ENCODE data around the gene PEMT.

The PEMT gene

GRCh38 chr17:17513626-17514025 lies 77.9 kb downstream of the PEMT start:
- DNase-seq = no peak

GRCh38 chr17:17512866-17513265 lies 78.6 kb downstream of the PEMT start:
- no peak for DNase-seq

DNA sequence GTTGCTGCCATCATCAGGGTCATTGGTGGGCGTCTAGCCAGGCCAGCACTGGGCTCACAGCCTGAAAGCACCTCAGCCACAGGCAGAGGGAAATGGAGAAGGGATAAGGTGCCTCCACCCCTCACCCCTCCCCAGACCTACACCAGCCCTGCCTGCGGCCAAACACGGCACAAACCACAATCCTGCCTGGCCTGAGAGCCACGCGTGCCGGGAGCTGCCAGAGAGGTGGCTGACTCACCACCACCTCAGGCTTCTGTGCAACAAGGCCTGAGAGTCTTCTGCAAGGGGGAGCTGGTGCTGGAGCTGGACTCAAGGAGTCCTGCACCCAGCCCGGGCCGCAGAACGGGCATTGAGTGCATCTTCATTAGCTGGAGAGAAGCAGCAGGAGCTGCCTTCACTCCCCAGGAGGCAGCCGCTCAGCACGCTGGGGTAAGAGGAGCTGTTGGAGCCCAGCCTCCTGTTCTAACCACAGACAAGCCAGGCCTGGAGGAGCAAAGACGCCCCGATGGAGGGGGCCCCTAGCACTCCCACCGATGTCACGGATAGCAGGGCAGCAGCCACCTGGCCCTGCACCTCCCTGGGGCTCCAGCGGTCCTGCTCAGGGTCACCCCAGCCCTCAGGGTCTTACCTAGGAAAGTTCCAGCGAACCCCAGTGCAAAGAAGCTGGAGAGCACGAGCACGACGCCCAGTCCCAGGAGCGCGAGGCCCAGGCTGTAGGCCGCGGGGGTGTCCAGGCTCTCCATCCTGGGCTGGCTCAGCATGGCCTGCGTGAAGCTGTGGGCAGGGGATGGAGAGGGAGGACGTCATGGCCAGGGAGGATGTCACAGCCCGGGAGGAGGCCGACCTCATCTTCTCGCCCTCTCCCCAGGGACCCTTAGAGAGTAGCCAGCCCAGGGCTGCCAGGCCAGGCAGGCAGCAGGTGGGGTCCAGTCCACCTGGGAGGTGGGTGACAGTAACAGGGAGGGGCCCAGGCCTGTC lies 79.3 kb downstream of the PEMT start:
- peak; percentile 84 for DNase-seq

DNA sequence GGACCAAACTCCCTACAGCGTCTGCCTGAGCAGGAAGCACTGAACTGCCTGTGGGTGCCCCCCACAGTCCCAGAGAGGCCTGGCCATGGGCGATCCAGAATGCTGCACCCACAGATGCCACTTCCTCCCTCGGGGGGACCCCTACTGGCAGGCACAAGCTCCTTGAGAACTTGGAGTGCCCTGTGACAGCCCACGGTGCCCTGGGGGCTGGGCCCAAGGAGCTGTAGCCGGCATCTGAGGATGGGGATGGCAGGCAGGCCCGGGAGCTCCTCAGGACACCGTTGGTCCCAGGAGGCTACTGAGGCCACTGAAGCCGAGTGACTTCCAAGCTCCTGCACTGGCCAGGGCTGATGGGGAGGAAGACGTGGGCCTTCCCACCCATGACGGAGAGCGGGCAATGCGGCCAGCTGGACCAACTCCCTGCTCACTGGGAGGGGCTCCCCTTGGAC lies 80.2 kb downstream of the PEMT start:
- no peak for DNase-seq

DNA sequence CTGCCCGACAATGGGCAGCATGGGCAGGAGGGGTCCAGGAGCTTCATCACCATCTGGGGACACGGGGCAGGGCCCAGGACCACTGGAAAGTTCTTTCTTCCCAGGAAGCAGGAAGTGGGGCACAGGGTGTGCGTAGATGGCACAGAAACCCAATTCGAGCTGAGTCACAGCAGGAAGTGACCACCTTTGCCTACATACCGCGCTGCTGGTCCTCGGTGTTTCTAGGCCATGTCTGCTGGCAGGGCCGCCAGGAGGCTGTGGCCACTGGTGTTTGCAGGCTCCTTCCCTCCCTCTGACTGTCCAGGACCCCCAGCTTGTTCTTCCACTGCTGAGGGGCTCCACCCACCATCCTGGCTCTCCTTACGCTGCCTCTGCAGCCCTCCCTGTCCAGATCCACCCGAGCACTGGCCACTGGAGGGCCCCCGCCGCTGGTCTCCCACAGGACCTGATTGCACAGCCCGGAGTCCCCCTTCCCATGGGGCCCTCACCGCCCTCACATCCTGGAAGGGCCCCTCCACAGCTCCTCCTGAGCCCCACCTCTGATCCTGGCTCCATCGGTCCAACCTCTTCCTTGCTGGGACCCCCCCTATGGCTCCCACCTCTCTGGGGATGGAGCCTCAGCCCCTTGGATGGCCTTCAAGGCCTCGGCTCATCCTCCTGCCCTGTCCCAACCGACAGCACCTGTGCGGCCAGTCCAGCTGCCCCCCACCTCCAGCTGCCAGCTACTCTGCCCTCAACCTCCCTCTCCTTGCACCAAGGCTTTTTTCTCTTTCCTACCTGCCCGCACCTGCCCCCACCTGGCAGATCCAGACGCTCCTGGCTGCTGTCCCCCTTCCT lies 80.8 kb downstream of the PEMT start:
- DNase-seq = no peak

GRCh38 chr17:17509601-17510425 lies 81.7 kb downstream of the PEMT start:
- no peak for DNase-seq

DNA sequence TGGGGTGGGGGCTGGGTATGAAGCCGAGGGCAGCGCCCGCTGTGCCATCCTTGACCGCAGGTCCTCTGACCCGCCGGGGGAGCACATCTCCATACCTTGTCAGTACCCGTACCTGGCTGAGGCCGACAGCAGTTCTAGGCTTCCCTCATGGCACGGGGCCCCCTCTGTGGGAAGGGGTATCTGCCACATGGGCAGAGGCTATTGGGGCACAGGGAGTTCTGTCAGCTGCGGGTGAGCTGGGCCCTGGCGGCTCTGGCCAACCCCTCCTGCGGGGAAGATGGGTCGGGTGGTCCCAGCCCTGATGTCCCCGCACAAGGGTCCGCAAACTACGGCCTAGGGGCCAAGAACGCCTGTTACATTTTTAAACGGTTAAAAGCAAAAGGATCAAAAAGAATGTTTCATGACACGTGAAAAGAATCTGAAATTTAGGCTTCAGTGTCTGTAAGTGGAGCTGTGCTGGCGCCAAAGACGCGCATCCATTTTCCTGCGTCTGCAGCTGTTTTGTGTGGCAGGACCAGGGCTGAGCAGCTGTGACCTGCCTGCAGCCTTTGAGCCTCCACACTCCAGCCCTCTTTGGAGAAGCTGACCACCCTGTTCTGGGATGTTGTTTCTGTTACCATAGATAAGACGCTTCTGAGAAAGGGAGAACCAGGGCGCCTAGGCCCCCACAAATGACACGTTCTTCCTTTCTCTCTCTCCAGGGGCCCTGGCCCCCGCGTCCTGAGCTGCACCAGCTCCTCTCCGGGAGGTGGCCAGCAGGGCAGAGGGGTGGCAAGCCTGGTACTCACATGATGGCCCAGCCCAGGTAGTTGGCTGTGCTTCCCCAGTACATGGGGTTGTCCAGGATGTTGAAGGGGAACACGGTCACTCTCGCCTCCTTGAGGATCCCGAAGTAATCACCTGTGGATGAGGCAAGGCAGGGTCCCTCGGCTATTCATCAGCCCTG lies 82.6 kb downstream of the PEMT start:
- no peak for DNase-seq

DNA sequence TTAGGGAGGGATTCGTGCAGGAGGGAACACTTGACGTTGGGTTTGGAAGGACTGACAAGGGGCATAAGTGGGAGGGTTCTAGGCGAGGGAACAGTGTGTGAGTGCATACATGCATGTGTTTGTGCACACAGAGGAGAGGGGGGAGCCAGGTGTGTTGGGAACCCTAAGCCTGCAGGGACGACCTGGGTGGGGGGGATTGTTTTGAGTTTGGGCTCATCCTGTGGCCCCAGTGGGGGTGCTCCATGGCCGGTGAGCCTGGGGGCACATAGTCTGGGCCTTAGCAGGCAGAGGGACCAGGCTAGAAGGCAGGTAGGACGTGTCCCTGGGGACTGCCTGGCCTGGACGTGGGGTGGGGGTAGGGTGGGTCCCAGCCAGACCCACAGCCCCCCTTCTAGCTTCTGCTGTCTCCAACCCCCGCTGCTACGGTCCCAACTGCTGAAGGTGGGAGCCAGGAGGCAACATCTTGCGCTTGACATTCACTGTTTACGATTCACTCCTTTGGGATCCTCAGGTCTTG lies 83.4 kb downstream of the PEMT start:
- no peak for DNase-seq

DNA sequence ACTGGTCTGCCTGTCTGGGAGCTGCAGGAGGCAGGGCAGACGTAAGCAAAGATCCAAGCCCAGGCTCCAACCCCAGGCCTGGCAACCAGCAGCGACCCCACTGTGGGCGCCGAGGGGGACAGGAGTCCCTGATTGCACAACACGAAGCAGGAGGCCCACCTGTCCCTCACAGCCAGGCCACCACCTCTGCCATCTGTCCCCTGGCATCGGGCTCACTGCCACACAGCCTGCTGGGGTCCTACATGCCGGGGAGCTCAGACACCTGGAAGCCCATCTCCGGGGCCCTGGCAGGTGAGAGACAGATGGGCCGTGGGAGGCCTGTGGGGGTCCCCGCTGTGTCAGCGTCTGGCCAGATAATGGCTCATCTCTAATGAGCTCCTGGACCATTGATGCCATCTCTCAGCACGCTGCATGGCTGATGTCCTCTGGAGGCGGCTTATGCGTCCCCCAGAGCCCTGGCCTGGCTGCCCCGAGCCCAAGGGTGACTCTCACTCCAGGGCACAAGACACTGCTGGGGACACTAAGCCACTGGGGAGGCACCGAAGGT lies 84.0 kb downstream of the PEMT start:
- DNase-seq = no peak

GRCh38 chr17:17506893-17507464 lies 84.5 kb downstream of the PEMT start:
- no peak for DNase-seq

GRCh38 chr17:17506181-17506741 lies 85.2 kb downstream of the PEMT start:
- DNase-seq = no peak

DNA sequence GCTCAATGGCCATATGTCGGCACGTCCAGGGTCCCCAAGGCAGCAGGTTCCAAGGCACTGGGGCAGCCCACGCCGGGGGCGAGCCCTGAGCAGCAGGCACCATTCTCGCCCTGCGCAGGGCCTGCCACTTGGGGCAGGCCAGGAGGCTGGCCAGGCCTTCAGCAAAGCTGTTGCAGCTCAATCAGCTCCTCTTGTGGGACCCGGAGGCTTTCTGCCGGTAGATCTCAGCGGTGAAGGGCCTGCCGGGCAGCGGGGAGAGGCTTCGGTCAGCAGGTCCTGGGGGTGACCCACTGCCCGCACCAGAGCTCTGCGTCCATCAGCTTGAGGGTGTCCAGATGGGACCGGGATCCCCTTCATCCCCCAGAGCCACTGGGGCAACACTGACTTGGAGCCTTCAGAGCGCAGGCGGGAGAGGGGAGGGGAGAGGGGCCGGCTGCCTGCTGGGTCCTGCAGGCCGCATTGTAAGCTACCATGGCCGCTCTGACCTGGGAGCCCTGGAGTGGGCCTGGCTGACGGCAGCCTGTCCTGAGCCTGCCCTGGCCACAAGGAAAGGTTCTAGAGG lies 85.8 kb downstream of the PEMT start:
- DNase-seq = no peak

DNA sequence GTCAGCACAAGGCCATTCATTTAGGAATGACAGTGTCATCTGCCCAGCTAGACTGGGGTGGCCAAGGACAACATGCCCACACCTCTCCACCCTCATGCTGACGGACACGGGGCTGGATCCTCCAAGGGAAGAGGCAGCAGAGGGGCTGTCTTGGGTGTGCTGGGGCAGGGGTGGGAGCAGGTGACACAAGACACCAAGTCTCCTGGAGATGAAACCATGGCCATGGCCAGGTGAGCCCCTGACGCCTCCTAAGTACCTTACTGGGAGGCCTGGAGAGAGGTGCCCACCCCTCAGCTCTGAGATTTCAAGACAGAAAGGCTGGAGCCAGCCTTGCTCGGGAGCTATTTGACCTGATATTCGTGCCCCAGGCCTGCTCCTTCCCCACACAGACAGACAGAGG lies 86.4 kb downstream of the PEMT start:
- DNase-seq = no peak

GRCh38 chr17:17504341-17505140 lies 87.0 kb downstream of the PEMT start:
- DNase-seq = no peak

GRCh38 chr17:17503566-17504130 lies 87.9 kb downstream of the PEMT start:
- no peak for DNase-seq

DNA sequence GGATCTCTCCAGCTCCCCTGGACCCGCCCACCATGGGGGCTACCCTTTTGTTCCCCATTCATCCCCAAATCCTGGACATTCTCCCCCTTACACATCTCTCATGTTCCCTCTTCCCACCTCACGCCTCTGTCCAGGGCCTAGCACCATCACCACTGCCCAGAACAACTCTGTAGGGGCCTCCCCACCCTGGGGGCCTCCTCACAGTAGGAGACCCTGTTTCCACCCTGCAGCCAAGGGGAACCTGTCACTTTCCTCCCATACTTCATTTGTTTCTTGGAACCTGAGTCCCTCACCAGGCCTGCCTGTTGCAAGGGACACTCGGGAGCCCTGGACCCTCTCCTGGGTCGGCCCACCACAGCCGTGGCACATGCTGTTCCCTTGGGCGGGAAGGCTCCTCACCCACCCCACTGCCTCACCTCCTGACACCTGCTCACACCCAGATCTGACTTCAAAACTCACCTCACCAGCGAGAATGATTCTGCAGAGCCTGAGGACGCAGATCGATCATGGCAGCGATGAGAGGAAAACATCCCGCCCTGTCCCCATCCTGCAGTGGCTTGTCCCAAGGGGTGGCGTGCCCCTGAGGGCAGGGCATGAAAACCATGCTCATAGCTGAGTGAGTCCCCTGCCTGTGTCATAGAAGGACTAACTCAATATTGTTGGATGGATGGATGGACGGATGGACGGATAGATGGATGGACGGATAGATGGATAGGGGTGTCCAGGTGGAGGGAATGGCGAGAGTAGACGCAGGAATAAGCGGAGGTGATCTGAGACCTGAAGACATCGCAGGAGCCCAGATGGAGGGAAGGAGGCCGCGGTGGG lies 88.6 kb downstream of the PEMT start:
- no peak for DNase-seq

DNA sequence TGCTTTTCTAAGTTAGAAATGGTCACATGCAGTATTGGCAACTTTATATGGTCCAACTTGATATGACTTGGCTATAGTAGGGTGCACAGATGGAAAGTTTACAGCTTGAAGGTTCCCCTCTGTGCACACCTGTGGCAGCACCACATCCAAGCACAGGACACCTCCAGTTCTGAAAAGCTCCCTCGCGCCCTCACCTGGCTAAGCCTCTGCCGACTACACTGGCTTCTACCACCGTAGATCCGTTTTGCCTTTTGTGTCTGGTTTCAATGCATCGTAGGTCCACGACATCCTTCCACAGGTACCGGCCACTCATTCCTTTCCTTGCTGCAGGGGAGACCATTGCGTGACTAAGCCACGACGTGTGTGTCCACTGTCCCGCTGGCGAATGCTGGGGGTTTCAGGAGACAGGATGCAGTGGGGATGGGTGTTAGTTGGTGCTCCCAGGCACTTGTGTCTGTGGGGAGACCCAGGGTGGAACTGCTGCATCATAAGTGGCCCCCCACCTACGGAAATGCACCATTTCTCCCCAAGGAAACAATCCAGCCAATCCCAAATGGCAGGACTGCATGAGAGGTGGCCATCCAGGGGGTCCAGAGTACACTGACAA lies 90.4 kb downstream of the PEMT start:
- no peak for DNase-seq
